ENCODE data around the gene DGAT2.

DGAT2 gene

DNA sequence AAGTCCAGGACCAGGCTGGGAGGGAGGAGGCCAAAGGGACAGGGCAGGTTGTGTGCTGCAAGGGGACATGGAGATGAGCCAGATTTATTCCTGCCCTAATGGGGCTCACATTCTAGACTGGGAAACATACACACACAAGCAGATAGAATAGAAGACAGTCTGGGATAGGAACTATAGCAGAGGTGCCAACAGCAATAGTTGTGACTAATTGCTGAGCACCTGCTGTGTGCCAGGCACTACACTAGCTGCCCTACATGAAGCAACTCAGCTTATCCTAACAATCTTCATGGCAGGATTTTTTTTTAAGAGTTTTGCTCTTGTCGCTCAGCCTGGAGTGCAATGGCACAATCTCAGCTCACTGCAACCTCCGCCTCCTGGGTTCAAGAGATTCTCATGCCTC is 39.6 kb upstream of the DGAT2 start:
- peaks cover 10% of the 10 kb centered on the region for H3K27me3 ChIP-seq (ENCODE audit: insufficient read depth, low read length, poor library complexity)

DNA sequence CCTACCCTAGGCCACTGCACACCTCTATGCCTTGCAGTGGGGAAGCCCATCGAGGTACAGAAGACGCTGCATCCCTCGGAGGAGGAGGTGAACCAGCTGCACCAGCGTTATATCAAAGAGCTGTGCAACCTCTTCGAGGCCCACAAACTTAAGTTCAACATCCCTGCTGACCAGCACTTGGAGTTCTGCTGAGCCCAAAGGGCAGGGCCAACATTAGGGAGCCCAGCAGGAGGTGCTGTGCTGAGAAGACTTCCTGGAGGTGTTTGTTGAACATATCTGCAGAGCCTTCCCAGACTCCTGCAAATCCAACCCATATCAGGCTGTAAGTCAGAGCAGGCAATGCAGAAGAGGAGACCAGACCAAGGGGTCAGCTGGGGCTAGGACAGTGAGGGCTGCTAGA is 37.5 kb upstream of the DGAT2 start:
- H3K79me2 ChIP-seq (ENCODE audit: insufficient read depth, low read length), result no peaks in the 10 kb centered on the region
- H3K27ac ChIP-seq (ENCODE audit: low read length), result no peak overlapping the region
- H3K27me3 ChIP-seq (ENCODE audit: insufficient read depth, low read length, poor library complexity), result peaks cover 23% of the 10 kb centered on the region
- no peaks in the 10 kb centered on the region for H3K36me3 ChIP-seq (ENCODE audit: insufficient read depth, low read length)
- no peak overlapping the region for H3K9ac ChIP-seq (ENCODE audit: low read depth, low read length)
- H3K4me1 ChIP-seq (ENCODE audit: insufficient read depth, low read length), result no peaks in the 10 kb centered on the region
- H3K4me2 ChIP-seq (ENCODE audit: insufficient read depth, low read length), result no peak overlapping the region
- no peaks in the 10 kb centered on the region for H3K9me3 ChIP-seq (ENCODE audit: insufficient read depth, low read length, severe bottlenecking)
- DNase-seq (no peak), ATAC-seq (ENCODE audit: insufficient read depth, low read depth) (no peak)
- no peak overlapping the region for H3K4me3 ChIP-seq (ENCODE audit: low read depth in 1 of 2, low read length in 2 of 2)
- no peak overlapping the region for H2AFZ ChIP-seq (ENCODE audit: low read depth, low read length)
- no peaks in the 10 kb centered on the region for H4K20me1 ChIP-seq (ENCODE audit: insufficient read depth, low read length)
- TF ChIP-seq EZH2 (IDR thresholded peaks at IDR 0.05; ENCODE audit: borderline replicate concordance, low read depth, low read length, severe bottlenecking) (no peak), CTCF (IDR thresholded peaks at IDR 0.05; ENCODE audit: borderline replicate concordance, extremely low read depth, low read length, poor library complexity, severe bottlenecking) (no peak)

More for the DNA sequence above, 39.6 kb upstream of the DGAT2 start:
- no peak overlapping the region for H3K9ac ChIP-seq (ENCODE audit: low read depth, low read length)
- no peaks in the 10 kb centered on the region; the same call in 1 of the 2 replicates for H4K20me1 ChIP-seq (ENCODE audit: insufficient read depth, low read length)
- no peak overlapping the region for H3K27ac ChIP-seq (ENCODE audit: low read length)
- DNase-seq, result no peak
- no peak for ATAC-seq (ENCODE audit: insufficient read depth, low read depth)
- no peaks in the 10 kb centered on the region for H3K9me3 ChIP-seq (ENCODE audit: insufficient read depth, low read length, severe bottlenecking)
- H3K4me1 ChIP-seq (ENCODE audit: insufficient read depth, low read length), result no peaks in the 10 kb centered on the region
- no peak for TF ChIP-seq CTCF (IDR thresholded peaks at IDR 0.05; ENCODE audit: borderline replicate concordance, extremely low read depth, low read length, poor library complexity, severe bottlenecking)
- no peak for TF ChIP-seq EZH2 (IDR thresholded peaks at IDR 0.05; ENCODE audit: borderline replicate concordance, low read depth, low read length, severe bottlenecking)
- H3K79me2 ChIP-seq (ENCODE audit: insufficient read depth, low read length), result no peaks in the 10 kb centered on the region
- no peak overlapping the region for H2AFZ ChIP-seq (ENCODE audit: low read depth, low read length)
- H3K4me3 ChIP-seq (ENCODE audit: low read depth in 1 of 2, low read length in 2 of 2), result no peak overlapping the region
- H3K4me2 ChIP-seq (ENCODE audit: insufficient read depth, low read length), result no peak overlapping the region
- no peaks in the 10 kb centered on the region for H3K36me3 ChIP-seq (ENCODE audit: insufficient read depth, low read length)

DNA sequence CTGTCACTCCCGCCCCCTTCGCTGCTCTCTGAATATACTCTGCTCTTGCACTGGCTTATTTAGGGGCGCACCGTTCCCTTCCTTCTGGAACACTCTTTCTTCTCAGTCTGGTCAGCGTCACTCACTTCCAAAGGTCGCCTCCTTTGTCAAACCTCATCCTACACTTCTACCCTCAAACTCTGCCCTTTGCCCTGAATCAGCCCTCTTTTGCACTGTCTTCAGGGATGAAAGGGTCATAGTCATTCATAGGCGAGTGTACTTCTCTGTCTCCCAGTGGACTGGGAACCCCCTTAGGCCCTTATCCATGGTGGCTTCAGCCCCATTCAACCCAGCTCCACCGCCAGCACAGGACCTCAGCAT is 35.5 kb upstream of the DGAT2 start:
- Histone ChIP-seq H3K36me3 (ENCODE audit: insufficient read depth, low read length) (no peaks in the 10 kb centered on the region), H3K79me2 (ENCODE audit: insufficient read depth, low read length) (no peaks in the 10 kb centered on the region), H4K20me1 (ENCODE audit: insufficient read depth, low read length) (no peaks in the 10 kb centered on the region), H3K27me3 (ENCODE audit: insufficient read depth, low read length, poor library complexity) (peaks cover 28% of the 10 kb centered on the region), H3K27ac (ENCODE audit: low read length) (no peak overlapping the region), H3K4me3 (ENCODE audit: low read depth in 1 of 2, low read length in 2 of 2) (no peak overlapping the region), H3K4me2 (ENCODE audit: insufficient read depth, low read length) (no peak overlapping the region), H3K9ac (ENCODE audit: low read depth, low read length) (no peak overlapping the region), H2AFZ (ENCODE audit: low read depth, low read length) (no peak overlapping the region), H3K4me1 (ENCODE audit: insufficient read depth, low read length) (no peaks in the 10 kb centered on the region), H3K9me3 (ENCODE audit: insufficient read depth, low read length, severe bottlenecking) (no peaks in the 10 kb centered on the region)
- ATAC-seq (ENCODE audit: insufficient read depth, low read depth) (no peak), DNase-seq (no peak)
- no peak for TF ChIP-seq CTCF (IDR thresholded peaks at IDR 0.05; ENCODE audit: borderline replicate concordance, extremely low read depth, low read length, poor library complexity, severe bottlenecking)
- TF ChIP-seq EZH2 (IDR thresholded peaks at IDR 0.05; ENCODE audit: borderline replicate concordance, low read depth, low read length, severe bottlenecking), result no peak
